GM13976 (cell line): ENCODE results near the gene NDUFS5.

Source experiments
- DNase-seq: peaks from one replicate; pipeline ENCODE4 v3.0.0; 2012; ENCODE audit warnings: low spot score
- in situ Hi-C: fragments of 300-500 bp; cut with MboI; formaldehyde crosslinking; loops from one replicate; pipeline ENCODE4 v1.12.0; 2022; ENCODE audit warnings: low sequenced_read_pairs, mixed read lengths, inconsistent platforms; ENCODE audit not compliant: unreplicated experiment
- TF ChIP-seq, protein P1 (sequence below): IDR thresholded peaks from 2 replicates; pipeline ENCODE4 v1.5.1; 2012; ENCODE audit warnings: borderline replicate concordance, mild to moderate bottlenecking; ENCODE audit not compliant: insufficient read depth; ENCODE audit errors: extremely low read depth, missing control alignments, control extremely low read depth

Gene NDUFS5

DNA sequence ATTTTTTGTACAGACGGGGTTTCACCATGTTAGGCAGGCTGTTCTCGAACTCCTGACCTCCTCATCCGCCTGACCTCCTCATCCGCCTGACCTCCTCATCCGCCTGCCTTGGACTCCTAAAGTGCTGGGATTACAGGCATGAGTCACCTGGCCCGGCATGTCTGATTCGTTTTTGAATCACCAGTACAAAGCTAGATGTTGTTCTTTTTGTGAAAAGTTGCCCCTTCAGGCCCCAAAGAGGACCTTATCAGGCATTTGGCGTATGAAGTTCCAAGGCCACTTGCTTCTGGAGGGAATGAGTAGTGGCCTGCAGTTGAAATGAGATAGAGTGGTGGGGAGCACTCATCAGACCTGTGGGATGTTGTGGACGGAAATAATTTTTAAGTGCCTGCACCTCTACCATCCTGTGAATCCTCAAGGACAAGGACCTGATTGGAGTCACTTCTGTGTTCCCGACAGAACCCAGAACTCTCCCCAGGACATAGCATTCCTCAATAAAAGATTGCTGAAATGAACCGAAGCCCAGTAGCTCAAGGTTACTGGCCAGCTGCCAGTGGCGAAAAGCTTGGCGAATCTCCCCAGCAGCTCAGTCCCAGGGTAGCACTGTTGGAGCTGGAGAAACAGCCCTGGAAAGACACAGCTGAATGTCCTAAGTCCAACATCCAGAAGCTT is 50.1 kb downstream of the NDUFS5 start:
- TF ChIP-seq, protein P1, sequence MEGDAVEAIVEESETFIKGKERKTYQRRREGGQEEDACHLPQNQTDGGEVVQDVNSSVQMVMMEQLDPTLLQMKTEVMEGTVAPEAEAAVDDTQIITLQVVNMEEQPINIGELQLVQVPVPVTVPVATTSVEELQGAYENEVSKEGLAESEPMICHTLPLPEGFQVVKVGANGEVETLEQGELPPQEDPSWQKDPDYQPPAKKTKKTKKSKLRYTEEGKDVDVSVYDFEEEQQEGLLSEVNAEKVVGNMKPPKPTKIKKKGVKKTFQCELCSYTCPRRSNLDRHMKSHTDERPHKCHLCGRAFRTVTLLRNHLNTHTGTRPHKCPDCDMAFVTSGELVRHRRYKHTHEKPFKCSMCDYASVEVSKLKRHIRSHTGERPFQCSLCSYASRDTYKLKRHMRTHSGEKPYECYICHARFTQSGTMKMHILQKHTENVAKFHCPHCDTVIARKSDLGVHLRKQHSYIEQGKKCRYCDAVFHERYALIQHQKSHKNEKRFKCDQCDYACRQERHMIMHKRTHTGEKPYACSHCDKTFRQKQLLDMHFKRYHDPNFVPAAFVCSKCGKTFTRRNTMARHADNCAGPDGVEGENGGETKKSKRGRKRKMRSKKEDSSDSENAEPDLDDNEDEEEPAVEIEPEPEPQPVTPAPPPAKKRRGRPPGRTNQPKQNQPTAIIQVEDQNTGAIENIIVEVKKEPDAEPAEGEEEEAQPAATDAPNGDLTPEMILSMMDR: no peak
- DNase-seq: no peak
- in situ Hi-C loops: no loop called here

DNA sequence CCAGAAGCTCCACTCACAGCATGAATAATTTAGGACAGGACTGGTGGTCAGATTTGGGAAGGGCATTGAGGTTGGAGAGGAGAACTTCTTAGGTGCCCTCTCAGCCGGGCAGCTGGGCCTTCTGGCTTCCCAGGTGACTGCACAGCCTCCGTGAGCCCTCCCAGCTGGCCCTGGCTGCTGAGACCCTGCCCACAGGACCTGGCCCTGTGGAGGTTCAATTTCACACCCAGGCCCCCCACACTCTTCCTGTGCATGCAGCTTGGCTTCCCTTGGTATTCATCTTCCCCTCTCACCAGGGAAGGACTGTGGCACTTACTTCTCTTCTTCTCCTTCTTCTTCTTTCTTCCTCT is 50.6 kb downstream of the NDUFS5 start:
- TF ChIP-seq, protein P1: no peak
- DNase-seq: no peak
- in situ Hi-C loops: no loop called here

DNA sequence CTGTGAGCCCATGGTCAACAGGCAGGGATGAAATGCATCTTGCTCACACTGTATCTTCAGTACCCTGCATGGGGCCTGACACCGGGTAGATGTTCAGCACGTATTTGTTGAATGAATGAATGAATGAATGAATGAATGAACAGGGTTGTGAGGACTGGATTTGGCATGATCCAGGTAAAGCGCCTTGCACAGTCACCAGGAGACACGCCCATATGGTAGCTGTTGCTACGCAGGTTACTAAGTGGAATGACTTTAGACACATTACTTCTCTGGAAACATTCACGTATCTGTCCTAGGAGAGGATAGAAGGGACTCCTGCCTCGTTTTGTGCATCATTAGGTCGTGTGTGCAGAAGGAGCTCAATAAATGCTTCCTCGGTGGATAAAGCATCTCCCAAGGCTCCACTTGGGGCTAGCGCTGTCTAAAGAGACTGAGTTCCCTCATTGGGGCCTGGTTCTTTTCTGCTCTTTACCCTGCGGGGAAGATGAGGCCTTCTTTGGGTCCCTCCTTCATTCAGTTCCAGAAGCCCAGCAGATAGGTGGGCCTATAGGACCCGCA is 54.2 kb downstream of the NDUFS5 start:
- in situ Hi-C loops: no loop called here

DNA sequence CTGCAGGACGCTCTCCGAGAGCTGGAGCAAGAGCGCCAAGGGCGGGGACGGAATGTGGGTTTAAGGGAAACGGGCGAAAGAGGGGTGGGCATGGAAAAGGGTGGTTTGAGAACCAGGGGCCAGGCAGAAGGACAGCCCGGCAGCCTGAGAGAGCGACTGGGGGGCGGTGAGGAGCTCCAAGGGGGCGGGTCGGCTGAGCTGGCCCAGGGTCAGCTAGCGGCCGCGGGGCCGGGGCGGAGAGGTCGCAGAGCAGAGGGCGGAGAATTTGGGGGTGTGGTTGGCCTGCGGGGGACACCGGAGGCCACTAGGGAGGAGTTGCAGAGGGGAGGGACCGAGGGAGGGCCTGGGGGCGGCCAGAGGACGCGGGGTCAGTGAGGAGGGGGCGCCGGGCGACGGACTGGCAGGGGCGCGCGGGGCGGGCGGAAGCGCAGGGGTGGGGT is 54.7 kb downstream of the NDUFS5 start:
- TF ChIP-seq, protein P1: no peak
- in situ Hi-C loops: no loop called here
- peak; percentile 58 for DNase-seq

More for the DNA sequence above, 54.2 kb downstream of the NDUFS5 start:
- TF ChIP-seq, protein P1: no peak
- DNase-seq: peak; percentile 19

DNA sequence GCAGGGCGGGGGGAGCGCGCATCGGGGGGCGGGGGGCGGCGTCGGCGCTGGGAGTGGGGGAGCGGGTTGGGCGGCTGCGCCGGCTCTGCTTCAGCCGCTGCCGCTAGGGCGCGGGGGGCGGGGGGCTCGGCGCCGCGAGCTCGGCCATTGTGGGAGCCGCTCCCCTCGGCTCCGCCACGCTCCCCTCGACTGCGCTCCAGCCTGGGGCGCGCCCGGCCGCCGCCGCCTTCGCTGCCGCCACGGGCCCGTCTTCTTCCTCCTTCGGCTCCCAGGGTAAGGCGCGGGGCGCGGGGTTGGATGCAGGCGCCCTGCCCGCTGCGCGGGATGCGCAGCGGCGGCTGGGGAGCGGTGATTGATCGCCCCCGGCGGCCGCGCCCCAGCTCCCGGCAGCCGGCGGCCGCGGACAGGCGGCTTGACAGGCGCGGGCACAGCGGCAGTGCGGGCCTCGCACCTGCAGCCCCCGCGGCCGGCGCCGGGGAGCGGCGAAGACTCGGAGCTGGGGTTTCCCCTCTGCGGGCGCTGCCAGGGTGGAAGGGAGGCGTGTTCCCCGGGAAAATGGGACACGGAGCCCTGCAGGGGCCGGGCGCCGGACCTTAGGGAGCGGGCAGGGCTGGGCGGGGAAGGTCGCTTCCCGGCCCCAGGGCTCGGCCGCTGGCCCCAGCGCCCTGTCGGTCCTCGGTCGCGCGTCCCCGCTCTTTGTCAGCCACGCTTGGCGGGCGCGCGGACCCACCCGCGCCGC is 55.3 kb downstream of the NDUFS5 start:
- TF ChIP-seq, protein P1: no peak
- in situ Hi-C loops: no loop called here
- peak; percentile 64 for DNase-seq

DNA sequence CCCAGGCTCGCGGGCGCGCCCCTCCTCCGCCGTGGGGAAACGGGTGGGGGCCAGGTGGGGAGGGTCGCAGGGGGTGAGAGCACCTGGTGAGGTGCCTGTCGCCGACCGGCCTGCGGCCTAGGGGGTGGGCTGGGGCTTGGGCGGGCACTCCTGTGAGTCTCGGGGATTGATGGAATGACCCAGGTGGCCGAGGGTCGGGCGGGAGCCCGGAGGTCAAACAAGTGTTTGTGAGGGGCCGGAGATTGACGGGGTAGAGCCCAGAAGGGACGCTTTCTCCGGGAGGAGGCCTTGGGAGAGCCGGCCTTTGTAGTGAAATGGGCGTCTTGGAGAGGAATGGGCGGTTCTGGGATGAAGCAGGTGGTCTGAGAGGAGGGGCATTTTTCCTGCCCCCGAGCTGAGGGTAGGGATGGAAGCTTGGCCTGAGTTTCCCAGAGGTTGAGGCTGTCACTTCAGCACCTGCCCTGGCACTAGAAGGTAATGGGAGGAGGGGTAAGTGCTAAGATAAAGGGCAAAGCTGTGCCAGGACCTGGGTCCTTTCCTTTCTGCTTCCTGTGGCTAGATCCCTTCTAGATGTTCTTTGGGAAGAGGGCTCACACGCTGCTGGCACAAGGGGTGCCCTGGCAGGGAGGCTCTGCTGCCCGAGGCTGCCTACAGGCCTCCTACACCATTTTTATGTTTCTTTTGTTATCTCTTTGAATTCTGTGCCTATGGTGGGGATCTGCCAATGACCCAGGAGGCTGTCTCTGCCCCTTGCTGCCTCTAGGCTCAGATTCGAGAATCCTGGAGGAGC is 56.1 kb downstream of the NDUFS5 start:
- TF ChIP-seq, protein P1: no peak
- in situ Hi-C loops: no loop called here
- peak; percentile 33 for DNase-seq
